Measurements from ENCODE around the gene RNF224. TPM values are rescaled to one million over a fixed set of nuclear protein-coding genes. Genes with fewer than 3 reads are reported as not detected.

The RNF224 gene
- total and polyA plus RNA-seq, 2 of the 13 experiments (the other 11 are each of a cell fraction or from before 2014, with no cell fraction given) = 0.09 TPM; not detected in 1

GRCh38 chr9:137188490-137189296, 38.6 kb upstream of the RNF224 start, which contains the start of the genes ANAPC2 and SSNA1 (continued):
- TF ChIP-seq ZEB1 (IDR thresholded peaks at IDR 0.05; ENCODE audit: insufficient replicate concordance, low read depth) = no peak
- peak; percentile 88; the same call in 1 of the 2 replicates for TF ChIP-seq ZFP41 (CRISPR knock-in tag; IDR thresholded peaks at IDR 0.05; ENCODE audit: borderline replicate concordance)
- TF ChIP-seq ZNF766 (CRISPR knock-in tag; IDR thresholded peaks at IDR 0.05; ENCODE audit: borderline replicate concordance) = peak; percentile 45; the same call in 1 of the 2 replicates
- TF ChIP-seq SRY (CRISPR knock-in tag; IDR thresholded peaks at IDR 0.05) = no peak; the same call in 1 of the 2 replicates
- peak; percentile 93 for TF ChIP-seq ZNF619 (CRISPR knock-in tag; IDR thresholded peaks at IDR 0.05)
- TF ChIP-seq SP2 (CRISPR knock-in tag; IDR thresholded peaks at IDR 0.05) = peak; percentile 63

- no peak for FAIRE-seq
- intact Hi-C loops (cut with micrococcal nuclease; ENCODE audit: unreplicated experiment) (loop anchor here (2.0 kb wide), 2 partner anchors 15 to 37 kb away; partner anchors contain the start of genes NDOR1, RNF224 and TMEM203), in situ Hi-C loops (cut with HindIII; ENCODE audit: extremely low pct_ligation_motif_present, low pct_unique_long_range_greater_than_20kb) (loop anchor here (5.0 kb wide), 1 partner anchor 38 kb away; the partner anchor contains the start of genes CYSRT1 and RNF224)
- peak overlapping the region; percentile 81 for H3K27ac ChIP-seq (ENCODE audit: extremely low read length, insufficient read depth, low read length)
- no peaks in the 10 kb centered on the region for H3K9me3 ChIP-seq (ENCODE audit: low read length)
- H3K27me3 ChIP-seq (ENCODE audit: control insufficient read depth in 1 of 2, insufficient read depth in 2 of 2, low read length in 2 of 2) = no peaks in the 10 kb centered on the region
- H3K4me2 ChIP-seq (ENCODE audit: low read depth, low read length) = peak overlapping the region; percentile 94
- ChIA-PET POLR2A (interaction anchor here (0.8 to 3.8 kb wide), 29 partner anchors 9 to 134 kb away, joined by 3 to 52 read pairs (median 7); partner anchors contain the start of genes MAN1B1, NDOR1, NELFB and RNF208), CTCF (ENCODE audit: low intra/inter-chr PET ratio, low total read pairs) (interaction anchor here (0.8 to 2.6 kb wide), 4 partner anchors 10 to 73 kb away, joined by 3 to 19 read pairs (median 10); partner anchors contain the start of gene RNF224)
- peak; percentile 15 for ATAC-seq
- DNase-seq (ENCODE audit: low spot score) = no peak
- no peak overlapping the region for H2AFZ ChIP-seq (ENCODE audit: low read length)
- peaks cover 30% of the 10 kb centered on the region for H3K79me2 ChIP-seq (ENCODE audit: insufficient read depth, low read length)
- no TSS peak for BruUV-seq (replicated peaks)
- H3K4me1 ChIP-seq (ENCODE audit: insufficient read depth, low read length) = peaks cover 30% of the 10 kb centered on the region
- peak overlapping the region; percentile 84 to 99 (median 97); a peak in 5 of 6 replicates for H3K4me3 ChIP-seq (replicated peaks in 1 of 3; ENCODE audit: insufficient read depth in 1 of 3, low read depth in 2 of 3, low read length in 3 of 3)
- peak overlapping the region; percentile 87 for H3K9ac ChIP-seq (ENCODE audit: insufficient read depth, low read depth, low read length)
- WGBS (ENCODE audit: low lambda C conversion rate) = 51% methylated on average over 7 of the region's 23 CpGs
- peaks cover 13 to 22% of the 10 kb centered on the region in 2 experiments; a peak in 3 of 5 replicates for H3K36me3 ChIP-seq (replicated peaks in 1 of 2; ENCODE audit: control insufficient read depth in 1 of 2, insufficient read depth in 2 of 2, low read length in 2 of 2)
- H4K20me1 ChIP-seq (ENCODE audit: insufficient read depth, low read length) = no peaks in the 10 kb centered on the region
- 0 out of 2 replicates have a peak, but pooled peaks have one; percentile 40 for TF ChIP-seq ZNF350 (CRISPR knock-in tag; IDR thresholded peaks at IDR 0.05; ENCODE audit: borderline replicate concordance, low read depth)
- TF ChIP-seq ZNF20 (CRISPR knock-in tag; IDR thresholded peaks at IDR 0.05) = no peak
- 0 out of 2 replicates have a peak, but pooled peaks have one; percentile 13 for TF ChIP-seq CBX5 (CRISPR knock-in tag; IDR thresholded peaks at IDR 0.05; ENCODE audit: borderline replicate concordance)
- TF ChIP-seq HNRNPL (IDR thresholded peaks at IDR 0.05; ENCODE audit: low read depth, low read length) = peak; percentile 79; the same call in 1 of the 2 replicates
- TF ChIP-seq EP300 (IDR thresholded peaks at IDR 0.05; ENCODE audit: low read depth in 2 of 2, low read length in 2 of 2) = no peak
- no peak for TF ChIP-seq EP300 (CRISPR knock-in tag; IDR thresholded peaks at IDR 0.05; ENCODE audit: borderline replicate concordance)
- no peak for TF ChIP-seq PAWR (CRISPR knock-in tag; IDR thresholded peaks at IDR 0.05; ENCODE audit: borderline replicate concordance)
- TF ChIP-seq RBFOX2 (IDR thresholded peaks at IDR 0.05; ENCODE audit: low read depth, low read length) = peak; percentile 25; the same call in 1 of the 2 replicates
- TF ChIP-seq BCLAF1 (IDR thresholded peaks at IDR 0.05) = no peak
- TF ChIP-seq PITX1 (CRISPR knock-in tag; IDR thresholded peaks at IDR 0.05) = peak; percentile 49; the same call in 1 of the 2 replicates
- no peak for TF ChIP-seq PAX8 (CRISPR knock-in tag; IDR thresholded peaks at IDR 0.05; ENCODE audit: borderline replicate concordance)
These were observed 37.7 kb upstream of the RNF224 start for GRCh38 chr9:137189297-137190295.
